SK-N-DZ (cell line): Measurements from ENCODE around the gene TGFBR3L.
"Not testable (repeated sequence)": the region's sequence is repeated elsewhere in the genome, so short reads cannot be mapped to it uniquely, and the experiment has no call there.

Experiments
- DNase-seq: peaks from one replicate; pipeline ENCODE4 v3.0.0-alpha.2; 2015; ENCODE audit warnings: low spot score

Gene TGFBR3L

DNA sequence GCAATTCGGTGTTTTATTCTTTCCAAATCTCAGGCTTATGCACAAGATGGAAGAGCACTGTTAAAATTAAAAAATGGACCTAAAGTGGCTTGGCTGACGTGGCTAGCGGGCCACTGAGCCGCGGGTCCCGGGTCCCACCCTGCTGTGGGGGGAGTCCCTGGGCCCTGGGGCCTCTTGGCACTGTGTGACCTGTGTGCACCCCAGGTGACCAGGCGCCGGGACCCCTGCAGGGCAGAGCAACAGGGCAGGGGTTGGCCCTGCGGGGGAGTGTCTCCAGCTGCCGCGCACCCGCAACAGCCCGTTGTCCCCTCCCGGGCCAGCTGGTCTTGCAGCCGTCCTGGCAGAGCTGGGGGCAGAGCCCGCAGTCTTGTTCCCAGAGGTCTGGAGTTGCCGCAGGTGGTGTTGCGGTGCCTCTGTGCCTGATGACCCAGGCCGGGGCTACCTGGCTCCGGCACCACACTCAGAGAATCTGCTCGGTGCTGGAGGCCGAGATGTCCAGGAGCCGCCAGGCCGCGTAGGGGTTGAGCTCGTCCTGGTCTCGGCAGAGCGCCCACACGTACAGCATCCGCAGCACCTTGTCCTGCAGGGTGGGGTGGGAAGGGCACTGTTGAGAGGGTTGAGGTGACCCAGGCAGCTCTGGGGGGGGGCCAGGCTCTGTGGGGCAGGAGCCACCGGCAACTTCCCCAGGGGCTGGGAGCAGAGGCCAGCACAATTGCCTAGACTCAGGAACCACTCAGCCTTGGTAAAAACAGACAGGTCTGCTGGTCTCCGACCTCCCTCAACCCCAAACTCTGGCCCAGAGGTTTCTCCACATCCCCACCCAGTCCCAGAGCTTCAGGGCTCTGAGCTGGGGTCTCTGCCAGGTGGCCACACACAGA, 12.3 kb downstream of the TGFBR3L start:
- no peak for DNase-seq

DNA sequence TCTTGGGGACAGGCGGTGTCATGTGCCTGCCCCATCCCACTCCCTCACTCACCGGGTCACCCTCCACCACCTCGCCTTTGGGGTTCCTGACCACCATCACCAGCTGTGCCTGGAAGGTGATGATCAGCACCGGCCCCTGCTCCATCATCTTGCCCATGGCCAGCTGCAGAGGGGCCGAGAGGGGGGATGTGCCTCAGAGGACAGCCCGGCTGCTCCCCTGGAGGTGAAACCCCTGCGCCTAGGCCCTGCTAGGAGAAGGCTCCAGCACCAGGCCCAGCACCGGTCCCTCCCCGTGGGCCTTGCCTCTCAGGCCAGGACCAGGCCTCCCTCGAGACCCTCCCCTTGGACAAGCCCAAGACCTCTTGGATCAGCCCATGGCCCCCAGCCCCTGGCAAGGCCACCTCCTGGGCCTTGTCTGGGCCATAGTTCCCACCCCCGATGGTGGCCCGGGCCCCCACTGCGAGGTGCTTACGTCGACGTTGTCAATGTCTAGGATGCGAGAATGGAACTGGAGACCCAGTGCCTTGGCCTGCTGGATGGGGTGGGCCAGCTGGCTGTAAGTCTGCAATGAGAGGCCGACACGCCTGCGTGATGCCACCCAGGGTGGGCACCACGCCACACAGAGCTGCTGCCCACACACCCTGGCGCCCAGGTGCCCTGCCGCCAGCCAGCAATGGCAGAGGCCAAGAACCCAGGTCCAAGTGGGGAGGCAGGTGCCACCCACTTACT, 13.1 kb downstream of the TGFBR3L start:
- no peak for DNase-seq

DNA sequence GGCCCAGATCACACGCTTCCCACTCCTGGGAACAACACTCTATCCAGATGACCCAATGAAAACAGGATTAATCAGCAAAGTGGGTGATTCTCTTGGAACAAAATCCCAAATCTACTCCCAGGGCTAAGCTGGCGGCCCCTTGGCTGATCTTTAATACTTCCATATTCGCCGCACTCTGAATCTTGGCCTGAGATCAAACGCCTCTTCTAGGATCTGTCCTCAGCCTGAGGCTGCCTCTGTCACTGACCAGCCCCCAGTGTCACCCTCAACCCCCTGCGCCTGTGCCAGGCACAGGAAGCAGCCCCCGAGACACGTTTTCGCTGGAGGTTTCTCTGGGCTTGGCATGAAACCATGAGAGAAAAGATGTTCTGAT, 13.7 kb downstream of the TGFBR3L start:
- DNase-seq = no peak

DNA sequence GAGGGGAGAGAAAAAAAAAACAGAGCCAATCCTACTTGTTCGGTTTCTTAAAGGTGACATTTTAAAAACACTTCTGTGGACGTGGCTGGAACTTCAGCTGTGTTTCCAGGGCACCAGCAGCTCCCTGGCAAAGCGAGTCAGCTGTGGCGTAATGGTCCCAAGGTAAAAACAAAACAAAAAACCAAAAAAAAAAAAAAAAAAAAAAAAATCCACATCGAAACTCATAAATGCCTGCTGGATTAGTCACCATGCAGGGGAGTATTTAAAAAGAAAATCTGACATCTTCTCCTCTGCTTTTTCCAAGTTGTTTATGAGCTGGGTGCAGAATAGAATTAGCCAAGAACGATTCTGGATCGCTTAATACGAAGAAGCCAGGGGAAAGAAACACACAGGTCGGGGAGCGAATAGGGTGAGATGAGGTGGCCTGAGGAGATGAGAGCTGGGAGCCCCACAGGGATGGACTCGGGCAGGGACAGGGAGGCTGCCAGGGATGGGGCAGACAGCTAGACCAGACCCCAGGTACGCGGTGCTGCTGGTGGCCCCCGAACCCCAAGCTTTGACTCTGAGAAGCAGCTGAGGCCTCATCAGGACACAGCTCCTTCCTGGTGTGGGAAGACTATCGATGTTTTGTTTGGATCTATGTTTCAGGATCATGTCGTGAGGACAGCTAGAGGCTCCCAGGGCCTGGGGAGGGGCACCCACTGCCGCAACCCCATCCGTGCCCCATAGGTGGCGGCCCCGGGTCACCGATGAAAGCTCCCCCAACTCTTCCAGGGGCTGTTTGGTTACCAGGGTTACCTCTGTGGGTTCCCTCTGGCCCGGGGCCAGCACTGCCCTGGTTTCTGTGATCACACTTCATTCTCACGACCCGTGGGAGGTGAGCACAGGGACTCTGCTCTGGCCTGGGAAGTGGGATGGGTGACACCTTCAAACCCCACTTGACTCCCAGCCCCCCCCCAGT, 14.4 kb downstream of the TGFBR3L start:
- DNase-seq = no peak

DNA sequence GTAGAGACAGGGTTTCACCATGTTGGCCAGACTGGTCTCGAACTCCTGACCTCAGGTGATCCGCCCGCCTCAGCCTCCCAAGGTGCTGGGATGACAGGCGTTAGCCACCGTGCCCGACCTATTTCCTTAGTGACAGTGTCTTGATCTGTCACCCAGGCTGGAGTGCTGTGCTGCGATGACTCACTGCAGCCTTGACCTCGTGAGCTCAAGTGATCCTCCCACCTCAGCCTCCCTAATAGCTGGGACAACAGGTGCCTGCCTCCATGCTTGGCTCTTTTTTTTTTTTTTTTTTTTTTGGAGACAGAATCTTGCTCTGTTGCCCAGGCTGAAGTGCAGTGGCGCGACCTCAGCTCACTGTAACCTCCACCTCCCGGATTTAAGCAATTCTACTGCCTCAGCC, 15.4 kb downstream of the TGFBR3L start:
- DNase-seq = not testable (repeated sequence)

GRCh38 chr19:7930765-7931164, 16.1 kb downstream of the TGFBR3L start:
- DNase-seq = no peak

- DNase-seq = no peak
Observed at GRCh38 chr19:7931221-7932061, 16.8 kb downstream of the TGFBR3L start.

- DNase-seq = no peak
Observed at GRCh38 chr19:7932276-7932929, 17.8 kb downstream of the TGFBR3L start.

- no peak for DNase-seq
Observed at GRCh38 chr19:7932930-7933300, 18.3 kb downstream of the TGFBR3L start.

GRCh38 chr19:7933411-7933810, 18.8 kb downstream of the TGFBR3L start:
- no peak for DNase-seq

- no peak for DNase-seq
Observed at GRCh38 chr19:7933828-7934725, 19.4 kb downstream of the TGFBR3L start.

- DNase-seq = no peak
Observed at GRCh38 chr19:7934766-7935165, 20.1 kb downstream of the TGFBR3L start.

DNA sequence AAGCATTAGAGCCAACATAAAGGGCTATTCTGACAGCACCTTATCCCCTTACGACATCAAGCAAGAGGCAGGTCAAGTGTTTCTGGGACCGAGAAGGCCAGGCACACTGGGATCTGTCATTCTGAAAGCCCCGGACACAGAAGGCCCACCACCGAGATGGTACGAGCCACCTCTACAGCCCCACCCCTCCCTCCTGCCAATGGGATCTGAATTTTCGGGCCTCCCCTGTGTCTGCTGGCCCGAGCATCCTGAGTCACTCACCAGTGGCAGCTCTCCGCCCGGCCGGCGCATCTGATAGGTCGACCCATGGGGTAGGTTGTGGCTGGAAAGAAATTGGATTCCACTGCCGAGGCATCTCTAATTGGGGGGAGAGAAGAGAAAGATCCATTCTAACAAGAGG, 26.2 kb downstream of the TGFBR3L start:
- DNase-seq = no peak

- no peak for DNase-seq
Observed at GRCh38 chr19:7941895-7942596, 27.4 kb downstream of the TGFBR3L start.

GRCh38 chr19:7942981-7943443, 28.4 kb downstream of the TGFBR3L start:
- DNase-seq = no peak

GRCh38 chr19:7943444-7944176, 29.0 kb downstream of the TGFBR3L start, which contains the start of gene TIMM44:
Gene TIMM44 (minus strand): TSS chr19:7943666. CDS start chr19:7943651, 15 bp downstream.
- peak; percentile 99 for DNase-seq

GRCh38 chr19:7944177-7944761, 29.6 kb downstream of the TGFBR3L start:
- DNase-seq = peak; percentile 95
